ENCODE data around the gene PPAN.

GRCh38 chr19:10088949-10089554, 17.1 kb upstream of the PPAN start:
- no peak for TF ChIP-seq REST (IDR thresholded peaks at IDR 0.05; ENCODE audit: insufficient read depth in 1 of 2, low read depth in 2 of 2, low read length in 2 of 2)
- TF ChIP-seq SIN3A (IDR thresholded peaks at IDR 0.05; ENCODE audit: borderline replicate concordance, insufficient read depth, low read length): no peak
- no peak for TF ChIP-seq TAF1 (IDR thresholded peaks at IDR 0.05; ENCODE audit: borderline replicate concordance, insufficient read depth, low read length)
